HG03066 (cell line): ENCODE results near the gene PTCH2.

Source experiments
- ATAC-seq: cut with Tn5 transposase; IDR thresholded peaks from one replicate; pipeline ENCODE4 v1.9.1; 2021; ENCODE audit warnings: low read depth; ENCODE audit not compliant: unreplicated experiment

PTCH2 gene

GRCh38 chr1:44783697-44784093, 59.4 kb downstream of the PTCH2 start:
- no peak for ATAC-seq

GRCh38 chr1:44780583-44781121, 62.4 kb downstream of the PTCH2 start:
- no peak for ATAC-seq

- ATAC-seq, result no peak
Measured at GRCh38 chr1:44778705-44779576, 64.1 kb downstream of the PTCH2 start.

GRCh38 chr1:44777969-44778635, 65.0 kb downstream of the PTCH2 start:
- no peak for ATAC-seq

- ATAC-seq, result no peak
Measured at GRCh38 chr1:44777547-44777946, 65.5 kb downstream of the PTCH2 start.

- ATAC-seq, result no peak
Measured at GRCh38 chr1:44776730-44777068, 66.4 kb downstream of the PTCH2 start.

- ATAC-seq, result peak; percentile 15
Measured at GRCh38 chr1:44775930-44776729, 66.9 kb downstream of the PTCH2 start.

GRCh38 chr1:44775078-44775929, 67.7 kb downstream of the PTCH2 start, which contains the start of gene RPS8:
RPS8 (plus strand) TSS chr1:44775540; CDS start chr1:44775597, 57 bp downstream.
- ATAC-seq, result peak; percentile 71
